Panc1 (cell line): ENCODE measurements around the gene NRGN. TPM values are rescaled to one million over a fixed set of nuclear protein-coding genes. Genes with fewer than 3 reads are reported as not detected.

Source experiments
- ATAC-seq: fragments of 200-7000 bp; cut with Tn5 transposase; 2 replicates; pipeline ENCODE4 v1.9.1; 2020; ENCODE audit warnings: mild to moderate bottlenecking, moderate library complexity
- BruUV-seq: library from RNA; stranded (reverse); fragments of 400-500 nt; replicated peaks from 2 replicates; lab custom pipeline; 2021; lab: Mats Ljungman, UMichigan
- CTCF ChIA-PET: fragments of 300-600 bp; sonication (Branson Sonifier 250); formaldehyde crosslinking; loops from one replicate; lab custom pipeline; 2022; ENCODE audit warnings: antibody characterized with exemption; lab: Charles Lee
- POLR2A ChIA-PET: fragments of 300-600 bp; sonication (Branson Sonifier 250); formaldehyde crosslinking; loops from one replicate; lab custom pipeline; 2022; ENCODE audit warnings: antibody characterized with exemption; lab: Charles Lee
- DNase-seq: peaks from one replicate; pipeline ENCODE4 v3.0.0-alpha.2; 2010; ENCODE audit warnings: low read depth, low spot score
- H3K27ac ChIP-seq: 2 replicates; pipeline ENCODE4 v1.5.1; 2011; ENCODE audit warnings: mild to moderate bottlenecking, low read length, inconsistent platforms
- H3K27me3 ChIP-seq: fragments of 200-500 bp; sonication (Bioruptor generic); 2 replicates; pipeline ENCODE4 v1.6.0; 2014; ENCODE audit warnings: low read length, inconsistent platforms; ENCODE audit not compliant: control insufficient read depth, insufficient read depth
- H3K36me3 ChIP-seq: fragments of 200-500 bp; sonication (Bioruptor generic); 2 replicates; pipeline ENCODE4 v1.5.1; 2014; ENCODE audit warnings: inconsistent platforms, mild to moderate bottlenecking, low read length, moderate library complexity; ENCODE audit not compliant: control insufficient read depth, insufficient read depth
- H3K4me1 ChIP-seq: 2 replicates; pipeline ENCODE4 v1.5.1; 2011; ENCODE audit warnings: inconsistent platforms, mild to moderate bottlenecking, low read length, moderate library complexity; ENCODE audit not compliant: control insufficient read depth, insufficient read depth
- H3K4me3 ChIP-seq, 2 experiments: 2 replicates each; pipeline ENCODE4 v1.5.1; 2011 to 2012; ENCODE audit warnings: low read depth in 2 of 2, low read length in 2 of 2, mild to moderate bottlenecking in 2 of 2, inconsistent platforms in 1 of 2, moderate library complexity in 1 of 2
- H3K9me3 ChIP-seq: fragments of 200-500 bp; sonication (Bioruptor generic); 2 replicates; pipeline ENCODE4 v1.5.1; 2014; ENCODE audit warnings: low read depth, mild to moderate bottlenecking, inconsistent platforms, low read length, moderate library complexity; ENCODE audit not compliant: control insufficient read depth, insufficient read depth
- POLR2AphosphoS5 ChIP-seq: IDR thresholded peaks from 2 replicates; pipeline ENCODE4 v1.6.1; 2012; ENCODE audit warnings: mild to moderate bottlenecking, low read depth, low read length, moderate library complexity
- SIN3A ChIP-seq: IDR thresholded peaks from 2 replicates; pipeline ENCODE4 v1.6.1; 2012; ENCODE audit warnings: low read depth, mild to moderate bottlenecking, low read length, moderate library complexity, borderline replicate concordance; ENCODE audit not compliant: insufficient read depth
- TCF7L2 ChIP-seq: IDR thresholded peaks from 2 replicates; pipeline ENCODE4 v1.6.1; 2011; ENCODE audit warnings: mild to moderate bottlenecking, low read depth, low read length, inconsistent platforms
- in situ Hi-C: cut with HindIII; loops from 2 replicates; pipeline ENCODE4 v1.10.0; 2016; ENCODE audit warnings: low sequenced_read_pairs, low pct_unique_long_range_greater_than_20kb
- intact Hi-C: fragments of 100-400 bp; cut with micrococcal nuclease; formaldehyde crosslinking; loops from one replicate; pipeline ENCODE4 v1.10.0; 2022; ENCODE audit not compliant: unreplicated experiment
- total RNA-seq: library from RNA; stranded (reverse); gene quantifications from one replicate; pipeline ENCODE4 v1.2.1, GENCODE V29; 2021; ENCODE audit not compliant: unreplicated experiment
- TF ChIP-seq, protein P1 (sequence below), 2 experiments: IDR thresholded peaks; 2 replicates each; pipeline ENCODE4 v1.6.1; 2011 to 2012; ENCODE audit warnings: low read depth in 2 of 2, control low read depth in 1 of 2, low read length in 1 of 2, mild to moderate bottlenecking in 1 of 2, moderate library complexity in 1 of 2; ENCODE audit not compliant: insufficient read depth in 1 of 2
- TF ChIP-seq, protein P2 (sequence below): fragments of 450-650 bp; IDR thresholded peaks from 2 replicates; pipeline ENCODE4 v1.5.1; 2017; ENCODE audit warnings: mild to moderate bottlenecking

Gene NRGN
- total RNA-seq, 1 experiment from 2014 or later, result 5.7 TPM

GRCh38 chr11:124776865-124777645 is 37.3 kb downstream of the NRGN start:
- ChIA-PET POLR2A (no interaction called here), CTCF (no interaction called here)
- DNase-seq (no peak), ATAC-seq (no peak)
- TF ChIP-seq, protein P1, sequence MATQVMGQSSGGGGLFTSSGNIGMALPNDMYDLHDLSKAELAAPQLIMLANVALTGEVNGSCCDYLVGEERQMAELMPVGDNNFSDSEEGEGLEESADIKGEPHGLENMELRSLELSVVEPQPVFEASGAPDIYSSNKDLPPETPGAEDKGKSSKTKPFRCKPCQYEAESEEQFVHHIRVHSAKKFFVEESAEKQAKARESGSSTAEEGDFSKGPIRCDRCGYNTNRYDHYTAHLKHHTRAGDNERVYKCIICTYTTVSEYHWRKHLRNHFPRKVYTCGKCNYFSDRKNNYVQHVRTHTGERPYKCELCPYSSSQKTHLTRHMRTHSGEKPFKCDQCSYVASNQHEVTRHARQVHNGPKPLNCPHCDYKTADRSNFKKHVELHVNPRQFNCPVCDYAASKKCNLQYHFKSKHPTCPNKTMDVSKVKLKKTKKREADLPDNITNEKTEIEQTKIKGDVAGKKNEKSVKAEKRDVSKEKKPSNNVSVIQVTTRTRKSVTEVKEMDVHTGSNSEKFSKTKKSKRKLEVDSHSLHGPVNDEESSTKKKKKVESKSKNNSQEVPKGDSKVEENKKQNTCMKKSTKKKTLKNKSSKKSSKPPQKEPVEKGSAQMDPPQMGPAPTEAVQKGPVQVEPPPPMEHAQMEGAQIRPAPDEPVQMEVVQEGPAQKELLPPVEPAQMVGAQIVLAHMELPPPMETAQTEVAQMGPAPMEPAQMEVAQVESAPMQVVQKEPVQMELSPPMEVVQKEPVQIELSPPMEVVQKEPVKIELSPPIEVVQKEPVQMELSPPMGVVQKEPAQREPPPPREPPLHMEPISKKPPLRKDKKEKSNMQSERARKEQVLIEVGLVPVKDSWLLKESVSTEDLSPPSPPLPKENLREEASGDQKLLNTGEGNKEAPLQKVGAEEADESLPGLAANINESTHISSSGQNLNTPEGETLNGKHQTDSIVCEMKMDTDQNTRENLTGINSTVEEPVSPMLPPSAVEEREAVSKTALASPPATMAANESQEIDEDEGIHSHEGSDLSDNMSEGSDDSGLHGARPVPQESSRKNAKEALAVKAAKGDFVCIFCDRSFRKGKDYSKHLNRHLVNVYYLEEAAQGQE (IDR thresholded peaks at IDR 0.05; ENCODE audit: insufficient read depth in 1 of 2, low read depth in 2 of 2, low read length in 1 of 2), result no peak
- TF ChIP-seq SIN3A (no peak), POLR2AphosphoS5 (no peak), TCF7L2 (no peak)
- TF ChIP-seq, protein P2, sequence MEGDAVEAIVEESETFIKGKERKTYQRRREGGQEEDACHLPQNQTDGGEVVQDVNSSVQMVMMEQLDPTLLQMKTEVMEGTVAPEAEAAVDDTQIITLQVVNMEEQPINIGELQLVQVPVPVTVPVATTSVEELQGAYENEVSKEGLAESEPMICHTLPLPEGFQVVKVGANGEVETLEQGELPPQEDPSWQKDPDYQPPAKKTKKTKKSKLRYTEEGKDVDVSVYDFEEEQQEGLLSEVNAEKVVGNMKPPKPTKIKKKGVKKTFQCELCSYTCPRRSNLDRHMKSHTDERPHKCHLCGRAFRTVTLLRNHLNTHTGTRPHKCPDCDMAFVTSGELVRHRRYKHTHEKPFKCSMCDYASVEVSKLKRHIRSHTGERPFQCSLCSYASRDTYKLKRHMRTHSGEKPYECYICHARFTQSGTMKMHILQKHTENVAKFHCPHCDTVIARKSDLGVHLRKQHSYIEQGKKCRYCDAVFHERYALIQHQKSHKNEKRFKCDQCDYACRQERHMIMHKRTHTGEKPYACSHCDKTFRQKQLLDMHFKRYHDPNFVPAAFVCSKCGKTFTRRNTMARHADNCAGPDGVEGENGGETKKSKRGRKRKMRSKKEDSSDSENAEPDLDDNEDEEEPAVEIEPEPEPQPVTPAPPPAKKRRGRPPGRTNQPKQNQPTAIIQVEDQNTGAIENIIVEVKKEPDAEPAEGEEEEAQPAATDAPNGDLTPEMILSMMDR, result no peak
- Histone ChIP-seq H3K4me3 (no peak overlapping the region), H3K4me1 (no peaks in the 10 kb centered on the region), H3K9me3 (no peaks in the 10 kb centered on the region), H3K27me3 (no peaks in the 10 kb centered on the region), H3K36me3 (no peaks in the 10 kb centered on the region), H3K27ac (no peak overlapping the region)
- intact Hi-C loops (no loop called here), in situ Hi-C loops (no loop called here)
- BruUV-seq, result no TSS peak

- DNase-seq (no peak), ATAC-seq (0 out of 2 replicates have a peak, but pooled peaks have one; percentile 51)
- POLR2A ChIA-PET, result no interaction called here
- H3K9me3 ChIP-seq, result no peaks in the 10 kb centered on the region
- in situ Hi-C loops, result no loop called here
- H3K27me3 ChIP-seq, result no peaks in the 10 kb centered on the region
- H3K4me3 ChIP-seq, result no peak overlapping the region
- no peak overlapping the region for H3K27ac ChIP-seq
- no peak for TF ChIP-seq TCF7L2
- TF ChIP-seq, protein P2, result peak; percentile 50
- intact Hi-C loops, result no loop called here
- no peaks in the 10 kb centered on the region for H3K36me3 ChIP-seq
- CTCF ChIA-PET, result interaction anchor here (0.6 to 1.2 kb wide), 4 partner anchors 16 to 232 kb away, joined by 3 to 5 read pairs (median 3); no protein-coding TSS in a partner anchor
- H3K4me1 ChIP-seq, result no peaks in the 10 kb centered on the region
- BruUV-seq, result no TSS peak
Measured at GRCh38 chr11:124778281-124778680, 38.5 kb downstream of the NRGN start.
